H1 (cell line): Measurements from ENCODE around the gene GLRX.

Experiments used
- BRCA1 ChIP-seq: IDR thresholded peaks from 2 replicates; pipeline ENCODE4 v1.6.1; 2012; ENCODE audit warnings: low read depth, low read length, improper control_type of control experiment
- EGR1 ChIP-seq: IDR thresholded peaks from 2 replicates; pipeline ENCODE4 v1.6.1; 2011; ENCODE audit warnings: low read depth, low read length, borderline replicate concordance
- EP300 ChIP-seq, 2 experiments: IDR thresholded peaks; 1 replicate in 1 of 2; 2 replicates in 1 of 2; pipeline ENCODE4 v1.6.1; 2011 to 2012; ENCODE audit warnings: low read depth in 2 of 2, low read length in 2 of 2, mild to moderate bottlenecking in 2 of 2, borderline replicate concordance in 1 of 2, inconsistent platforms in 1 of 2, moderate library complexity in 1 of 2
- JUND ChIP-seq: IDR thresholded peaks from 2 replicates; pipeline ENCODE4 v1.6.1; 2011; ENCODE audit warnings: mild to moderate bottlenecking, improper control_type of control experiment, low read length
- KDM1A ChIP-seq: fragments of 200-600, 300-600 bp; sonication (generic); IDR thresholded peaks from 2 replicates; pipeline ENCODE4 v1.7.1; 2016; ENCODE audit warnings: mild to moderate bottlenecking, low read length, borderline replicate concordance
- TBP ChIP-seq: IDR thresholded peaks from 2 replicates; pipeline ENCODE4 v1.6.1; 2011; ENCODE audit warnings: low read depth, low read length, improper control_type of control experiment
- YY1 ChIP-seq: IDR thresholded peaks from 2 replicates; pipeline ENCODE4 v1.6.1; 2011; ENCODE audit warnings: low read depth, mild to moderate bottlenecking, low read length
- TF ChIP-seq, protein P1 (sequence below), 3 experiments: IDR thresholded peaks; 1 replicate in 2 of 3; 2 replicates in 1 of 3; pipeline versions ENCODE4 v1.5.1 to v1.6.1; 2011; ENCODE audit warnings: low read length in 3 of 3, mild to moderate bottlenecking in 3 of 3, inconsistent platforms in 2 of 3, low read depth in 1 of 3, moderate library complexity in 1 of 3; ENCODE audit not compliant: insufficient read depth in 1 of 3; ENCODE audit errors: control extremely low read depth in 1 of 3
- TF ChIP-seq, protein P2 (sequence below): IDR thresholded peaks from 2 replicates; pipeline ENCODE4 v1.6.1; 2011; ENCODE audit warnings: low read length, improper control_type of control experiment

DNA sequence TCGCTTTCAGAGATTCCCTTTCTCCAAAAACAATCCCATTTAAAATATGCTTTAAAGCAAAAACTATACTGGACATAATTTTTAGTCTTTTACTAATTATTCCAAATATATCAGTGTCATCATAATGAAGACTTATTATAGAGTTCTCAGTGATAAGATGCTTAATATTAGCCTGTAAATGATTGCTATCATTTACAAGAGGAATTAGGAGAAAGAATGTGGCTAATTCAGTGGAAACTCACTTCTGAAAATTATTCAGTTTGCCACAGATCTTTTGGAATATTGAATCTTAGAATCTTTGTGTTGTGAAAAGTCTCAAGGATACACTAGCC, 24.7 kb upstream of the GLRX start:
- TF ChIP-seq KDM1A (no peak), TBP (no peak), YY1 (no peak), EP300 (IDR thresholded peaks at IDR 0.05; ENCODE audit: borderline replicate concordance in 1 of 2, low read depth in 2 of 2, low read length in 2 of 2) (no peak), EGR1 (no peak), JUND (no peak), BRCA1 (no peak)
- TF ChIP-seq, protein P1, sequence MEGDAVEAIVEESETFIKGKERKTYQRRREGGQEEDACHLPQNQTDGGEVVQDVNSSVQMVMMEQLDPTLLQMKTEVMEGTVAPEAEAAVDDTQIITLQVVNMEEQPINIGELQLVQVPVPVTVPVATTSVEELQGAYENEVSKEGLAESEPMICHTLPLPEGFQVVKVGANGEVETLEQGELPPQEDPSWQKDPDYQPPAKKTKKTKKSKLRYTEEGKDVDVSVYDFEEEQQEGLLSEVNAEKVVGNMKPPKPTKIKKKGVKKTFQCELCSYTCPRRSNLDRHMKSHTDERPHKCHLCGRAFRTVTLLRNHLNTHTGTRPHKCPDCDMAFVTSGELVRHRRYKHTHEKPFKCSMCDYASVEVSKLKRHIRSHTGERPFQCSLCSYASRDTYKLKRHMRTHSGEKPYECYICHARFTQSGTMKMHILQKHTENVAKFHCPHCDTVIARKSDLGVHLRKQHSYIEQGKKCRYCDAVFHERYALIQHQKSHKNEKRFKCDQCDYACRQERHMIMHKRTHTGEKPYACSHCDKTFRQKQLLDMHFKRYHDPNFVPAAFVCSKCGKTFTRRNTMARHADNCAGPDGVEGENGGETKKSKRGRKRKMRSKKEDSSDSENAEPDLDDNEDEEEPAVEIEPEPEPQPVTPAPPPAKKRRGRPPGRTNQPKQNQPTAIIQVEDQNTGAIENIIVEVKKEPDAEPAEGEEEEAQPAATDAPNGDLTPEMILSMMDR (IDR thresholded peaks at IDR 0.05; ENCODE audit: control extremely low read depth in 1 of 3, insufficient read depth in 1 of 3, low read depth in 1 of 3, low read length in 3 of 3), result no peak
- TF ChIP-seq, protein P2, sequence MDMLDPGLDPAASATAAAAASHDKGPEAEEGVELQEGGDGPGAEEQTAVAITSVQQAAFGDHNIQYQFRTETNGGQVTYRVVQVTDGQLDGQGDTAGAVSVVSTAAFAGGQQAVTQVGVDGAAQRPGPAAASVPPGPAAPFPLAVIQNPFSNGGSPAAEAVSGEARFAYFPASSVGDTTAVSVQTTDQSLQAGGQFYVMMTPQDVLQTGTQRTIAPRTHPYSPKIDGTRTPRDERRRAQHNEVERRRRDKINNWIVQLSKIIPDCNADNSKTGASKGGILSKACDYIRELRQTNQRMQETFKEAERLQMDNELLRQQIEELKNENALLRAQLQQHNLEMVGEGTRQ, result no peak
